Measurements from ENCODE around the gene SLBP. TPM values are rescaled to one million over a fixed set of nuclear protein-coding genes. Genes with fewer than 3 reads are reported as not detected.

Gene SLBP
- total and polyA plus RNA-seq, 10 of the 15 experiments (the other 5 are each of a cell fraction or from before 2014, with no cell fraction given) = 94.4 to 278 (median 158) TPM

GRCh38 chr4:1666391-1666790 is 45.7 kb downstream of the SLBP start:
- FAIRE-seq (no peak), DNase-seq (ENCODE audit: low read depth, low spot score) (no peak), ATAC-seq (no peak)
- Histone ChIP-seq H3K27ac (ENCODE audit: control insufficient read depth, insufficient read depth) (no peak overlapping the region), H3K27me3 (replicated peaks in 1 of 2; ENCODE audit: control insufficient read depth in 2 of 2, insufficient read depth in 2 of 2, low read length in 1 of 2) (no peaks in the 10 kb centered on the region), H3K4me3 (no peak overlapping the region), H3K79me2 (ENCODE audit: control insufficient read depth, insufficient read depth, low read length) (no peaks in the 10 kb centered on the region), H4K20me1 (ENCODE audit: control insufficient read depth, insufficient read depth) (no peaks in the 10 kb centered on the region), H3K9me3 (replicated peaks; ENCODE audit: control insufficient read depth, insufficient read depth, low read length) (no peaks in the 10 kb centered on the region), H3K36me3 (ENCODE audit: control insufficient read depth in 2 of 2, insufficient read depth in 2 of 2, low read length in 1 of 2) (no peaks in the 10 kb centered on the region), H3K4me1 (ENCODE audit: control insufficient read depth, insufficient read depth, low read length) (no peaks in the 10 kb centered on the region), H2AFZ (ENCODE audit: control insufficient read depth, low read depth, low read length) (no peak overlapping the region), H3K4me2 (ENCODE audit: control insufficient read depth, insufficient read depth) (no peak overlapping the region), H3K9ac (ENCODE audit: control insufficient read depth, insufficient read depth, low read length) (no peak overlapping the region)
- intact Hi-C loops (cut with micrococcal nuclease; ENCODE audit: unreplicated experiment) (no loop called here), in situ Hi-C loops (cut with MboI) (no loop called here)
- BruUV-seq (replicated peaks) = no TSS peak
- SMC1A ChIA-PET (ENCODE audit: uncharacterized antibody, unreplicated experiment) = no interaction called here
- 63% methylated on average over 12 of the region's 12 CpGs for WGBS (ENCODE audit: insufficient coverage, insufficient replicate concordance, low lambda C conversion rate, missing lambda C conversion rate)
- POLR2A ChIA-PET = no interaction called here
- RAD21 ChIA-PET (ENCODE audit: unreplicated experiment) = interaction anchor here (0.7 kb wide), 1 partner anchor 451 kb away, joined by 3 read pairs; no protein-coding TSS in a partner anchor
- CTCF ChIA-PET = no interaction called here
- TF ChIP-seq TCF3 (IDR thresholded peaks at IDR 0.05; ENCODE audit: borderline replicate concordance, insufficient read depth, low read depth, low read length) = no peak
- TF ChIP-seq NFXL1 (IDR thresholded peaks at IDR 0.05; ENCODE audit: borderline replicate concordance) = no peak
- TF ChIP-seq POLR2AphosphoS2 (IDR thresholded peaks at IDR 0.05; ENCODE audit: low read depth, low read length) = no peak
- no peak for TF ChIP-seq HDGF (IDR thresholded peaks at IDR 0.05)
- TF ChIP-seq TCF12 (IDR thresholded peaks at IDR 0.05; ENCODE audit: low read depth, low read length) = no peak
- TF ChIP-seq IRF3 (IDR thresholded peaks at IDR 0.05) = no peak
- no peak for TF ChIP-seq ELK1 (IDR thresholded peaks at IDR 0.05; ENCODE audit: low read depth, low read length)
- TF ChIP-seq, protein P1, sequence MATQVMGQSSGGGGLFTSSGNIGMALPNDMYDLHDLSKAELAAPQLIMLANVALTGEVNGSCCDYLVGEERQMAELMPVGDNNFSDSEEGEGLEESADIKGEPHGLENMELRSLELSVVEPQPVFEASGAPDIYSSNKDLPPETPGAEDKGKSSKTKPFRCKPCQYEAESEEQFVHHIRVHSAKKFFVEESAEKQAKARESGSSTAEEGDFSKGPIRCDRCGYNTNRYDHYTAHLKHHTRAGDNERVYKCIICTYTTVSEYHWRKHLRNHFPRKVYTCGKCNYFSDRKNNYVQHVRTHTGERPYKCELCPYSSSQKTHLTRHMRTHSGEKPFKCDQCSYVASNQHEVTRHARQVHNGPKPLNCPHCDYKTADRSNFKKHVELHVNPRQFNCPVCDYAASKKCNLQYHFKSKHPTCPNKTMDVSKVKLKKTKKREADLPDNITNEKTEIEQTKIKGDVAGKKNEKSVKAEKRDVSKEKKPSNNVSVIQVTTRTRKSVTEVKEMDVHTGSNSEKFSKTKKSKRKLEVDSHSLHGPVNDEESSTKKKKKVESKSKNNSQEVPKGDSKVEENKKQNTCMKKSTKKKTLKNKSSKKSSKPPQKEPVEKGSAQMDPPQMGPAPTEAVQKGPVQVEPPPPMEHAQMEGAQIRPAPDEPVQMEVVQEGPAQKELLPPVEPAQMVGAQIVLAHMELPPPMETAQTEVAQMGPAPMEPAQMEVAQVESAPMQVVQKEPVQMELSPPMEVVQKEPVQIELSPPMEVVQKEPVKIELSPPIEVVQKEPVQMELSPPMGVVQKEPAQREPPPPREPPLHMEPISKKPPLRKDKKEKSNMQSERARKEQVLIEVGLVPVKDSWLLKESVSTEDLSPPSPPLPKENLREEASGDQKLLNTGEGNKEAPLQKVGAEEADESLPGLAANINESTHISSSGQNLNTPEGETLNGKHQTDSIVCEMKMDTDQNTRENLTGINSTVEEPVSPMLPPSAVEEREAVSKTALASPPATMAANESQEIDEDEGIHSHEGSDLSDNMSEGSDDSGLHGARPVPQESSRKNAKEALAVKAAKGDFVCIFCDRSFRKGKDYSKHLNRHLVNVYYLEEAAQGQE (IDR thresholded peaks at IDR 0.05; ENCODE audit: low read depth, low read length) = no peak
- TF ChIP-seq SREBF1 (IDR thresholded peaks at IDR 0.05; ENCODE audit: low read length) = no peak
- TF ChIP-seq ZBTB4 (CRISPR knock-in tag; IDR thresholded peaks at IDR 0.05) = no peak
- TF ChIP-seq ZNF622 (IDR thresholded peaks at IDR 0.05) = no peak
- no peak for TF ChIP-seq E4F1 (IDR thresholded peaks at IDR 0.05; ENCODE audit: borderline replicate concordance, partially characterized antibody)
- no peak for TF ChIP-seq SMARCA5 (IDR thresholded peaks at IDR 0.05)

Data from GM12878 (cell line).